DOHH2 (cell line): ENCODE data around the gene HOXD9.

Experiments used
- CTCF ChIP-seq: fragments of 200-600 bp; sonication (generic); IDR thresholded peaks from one replicate; pipeline ENCODE4 v1.5.1; 2014; ENCODE audit warnings: antibody characterized with exemption, mild to moderate bottlenecking, low read depth, low read length; ENCODE audit not compliant: poor library complexity, severe bottlenecking
- EZH2phosphoT487 ChIP-seq: fragments of 200-600 bp; sonication (generic); IDR thresholded peaks from 2 replicates; pipeline ENCODE4 v1.6.1; 2017; ENCODE audit warnings: borderline replicate concordance, mild to moderate bottlenecking, antibody characterized with exemption, low read length, moderate library complexity, mixed read lengths

- no peak for TF ChIP-seq CTCF
- TF ChIP-seq EZH2phosphoT487, result no peak
Observed at GRCh38 chr2:176080540-176081375, 41.8 kb upstream of the HOXD9 start.
